Prostate gland (tissue), 2 donors: Measurements from ENCODE around the gene ZNF133. TPM values are rescaled to one million over a fixed set of nuclear protein-coding genes. Genes with fewer than 3 reads are reported as not detected.

Experiments
- DNase-seq: peaks from one replicate; pipeline ENCODE4 v3.0.0-alpha.2; 2019; ENCODE audit warnings: low spot score
- H3K27ac ChIP-seq, 2 donors: fragments of 200-600 bp; sonication (generic); 2 replicates each; pipeline ENCODE4 v1.5.1; 2017 to 2019
- H3K27me3 ChIP-seq: fragments of 200-600 bp; sonication (generic); replicated peaks from 2 replicates; pipeline ENCODE4 v1.5.1; 2019; ENCODE audit not compliant: insufficient read depth
- H3K36me3 ChIP-seq, 2 donors: fragments of 200-600 bp; sonication (generic); 1 replicate in 1 of 2; 2 replicates in 1 of 2; pipeline versions ENCODE4 v1.5.1 to v1.8.1; 2017 to 2019
- H3K4me1 ChIP-seq: fragments of 200-600 bp; sonication (generic); replicated peaks from 2 replicates; pipeline ENCODE4 v1.5.1; 2019
- H3K4me3 ChIP-seq, 2 donors: fragments of 200-600 bp; sonication (generic); 2 replicates each; pipeline ENCODE4 v1.5.1; 2017 to 2019
- H3K9me3 ChIP-seq: fragments of 200-600 bp; sonication (generic); 2 replicates; pipeline ENCODE4 v1.5.1; 2017
- CTCF ChIP-seq, 4 experiments: fragments of 200-600 bp in 2 of 4; fragments of 450-650 bp in 2 of 4; sonication (generic) in 2 of 4; IDR thresholded peaks; 1 replicate in 3 of 4; 2 replicates in 1 of 4; pipeline ENCODE4 v1.5.1; 2016 to 2019; ENCODE audit warnings: antibody characterized with exemption in 4 of 4, mild to moderate bottlenecking in 2 of 4, moderate library complexity in 2 of 4
- POLR2A ChIP-seq: fragments of 450-650 bp; IDR thresholded peaks from one replicate; pipeline ENCODE4 v1.6.1; 2016; ENCODE audit warnings: antibody characterized with exemption, mild to moderate bottlenecking
- POLR2AphosphoS5 ChIP-seq: sonication (generic); formaldehyde crosslinking; IDR thresholded peaks from one replicate; pipeline ENCODE4 v1.6.1; 2017; ENCODE audit warnings: antibody characterized with exemption
- WGBS: methylation state at CpG from one replicate; pipeline ENCODE4 v1.1.5; 2018; 5-methylcytosine and 5-hydroxymethylcytosine counted together
- intact Hi-C: fragments of 100-400 bp; cut with DNase I; formaldehyde crosslinking; loops from one replicate; pipeline ENCODE4 v1.14.2; 2022
- total RNA-seq, 2 donors: library from RNA; depleted of rRNA; stranded (reverse); fragments of >200 nt; gene quantifications; one replicate each; pipeline ENCODE4 v1.1.0, GENCODE V29; 2016

ZNF133 gene
- total RNA-seq, 2 donors from 2014 or later, result 15.2 to 23.1 TPM

GRCh38 chr20:18252597-18253451 is 35.5 kb upstream of the ZNF133 start:
- no peaks in the 10 kb centered on the region for H3K9me3 ChIP-seq
- H3K27me3 ChIP-seq, result no peaks in the 10 kb centered on the region
- H3K4me1 ChIP-seq, result no peaks in the 10 kb centered on the region
- intact Hi-C loops, result no loop called here
- TF ChIP-seq POLR2AphosphoS5 (peak; percentile 57), CTCF (IDR thresholded peaks at IDR 0.05) (no peak)
- H3K27ac ChIP-seq, result peak overlapping the region; percentile 40 to 54
- WGBS, result 50% methylated on average over 20 of the region's 20 CpGs
- H3K4me3 ChIP-seq, result no peak overlapping the region
- DNase-seq, result peak; percentile 61
- H3K36me3 ChIP-seq, result no peaks in the 10 kb centered on the region

GRCh38 chr20:18254615-18255014 is 33.7 kb upstream of the ZNF133 start:
- no peaks in the 10 kb centered on the region for H3K27me3 ChIP-seq
- no peak overlapping the region for H3K27ac ChIP-seq
- WGBS, result 66% methylated on average over 3 of the region's 3 CpGs
- H3K36me3 ChIP-seq, result no peaks in the 10 kb centered on the region
- no peaks in the 10 kb centered on the region for H3K4me1 ChIP-seq
- no peak overlapping the region for H3K4me3 ChIP-seq
- intact Hi-C loops, result no loop called here
- no peak for TF ChIP-seq CTCF (IDR thresholded peaks at IDR 0.05)
- TF ChIP-seq POLR2A, result no peak
- TF ChIP-seq POLR2AphosphoS5, result no peak
- no peak for DNase-seq
- no peaks in the 10 kb centered on the region for H3K9me3 ChIP-seq

- intact Hi-C loops, result no loop called here
- 92% methylated on average over 1 of the region's 1 CpG for WGBS
- Histone ChIP-seq H3K4me3 (no peak overlapping the region), H3K27ac (no peak overlapping the region), H3K27me3 (no peaks in the 10 kb centered on the region), H3K36me3 (no peaks in the 10 kb centered on the region), H3K9me3 (no peaks in the 10 kb centered on the region), H3K4me1 (no peaks in the 10 kb centered on the region)
- TF ChIP-seq POLR2AphosphoS5, result no peak
- TF ChIP-seq CTCF (IDR thresholded peaks at IDR 0.05), result no peak
- no peak for TF ChIP-seq POLR2A
- no peak for DNase-seq
Observed at GRCh38 chr20:18255526-18255925, 32.8 kb upstream of the ZNF133 start.

GRCh38 chr20:18256440-18257090 is 31.8 kb upstream of the ZNF133 start:
- 62% methylated on average over 4 of the region's 4 CpGs for WGBS
- TF ChIP-seq CTCF (IDR thresholded peaks at IDR 0.05) (no peak), POLR2AphosphoS5 (no peak), POLR2A (no peak)
- no peak overlapping the region for H3K4me3 ChIP-seq
- H3K27ac ChIP-seq, result no peak overlapping the region
- no peaks in the 10 kb centered on the region for H3K36me3 ChIP-seq
- no peaks in the 10 kb centered on the region for H3K27me3 ChIP-seq
- H3K4me1 ChIP-seq, result no peaks in the 10 kb centered on the region
- no peaks in the 10 kb centered on the region for H3K9me3 ChIP-seq
- DNase-seq, result no peak
- intact Hi-C loops, result no loop called here
